ENCODE measurements around the gene PCSK4.

DNA sequence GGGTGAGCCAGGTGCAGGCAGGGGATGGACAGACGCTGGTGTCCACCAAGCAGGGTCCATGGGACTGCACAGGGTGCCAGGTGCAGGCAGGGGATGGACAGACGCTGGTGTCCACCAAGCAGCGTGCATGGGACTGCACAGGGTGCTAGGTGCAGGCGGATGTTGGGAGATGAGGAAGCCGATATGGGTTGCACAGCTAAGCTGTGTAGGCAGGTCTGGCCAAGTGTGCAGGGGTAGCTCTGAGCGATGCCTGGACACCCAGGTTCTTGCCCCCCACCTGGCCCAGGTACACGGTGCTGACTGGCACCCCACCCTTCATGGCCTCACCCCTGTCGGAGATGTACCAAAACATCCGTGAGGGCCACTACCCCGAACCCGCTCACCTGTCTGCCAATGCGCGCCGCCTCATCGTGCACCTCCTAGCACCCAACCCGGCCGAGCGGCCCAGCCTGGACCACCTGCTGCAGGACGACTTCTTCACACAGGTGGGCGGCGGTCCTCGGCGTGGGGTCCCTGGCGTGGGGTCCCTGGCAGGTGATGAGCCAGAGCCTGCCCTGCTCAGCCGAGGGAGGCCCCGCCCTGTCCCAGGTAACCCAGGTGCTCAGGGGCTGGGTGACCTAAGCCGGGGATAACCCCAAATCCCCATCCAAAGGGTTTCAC lies 37.6 kb upstream of the PCSK4 start:
- TF ChIP-seq TARDBP (IDR thresholded peaks at IDR 0.05) = no peak
- no peak for TF ChIP-seq FOXA1 (IDR thresholded peaks at IDR 0.05)
- no peak for TF ChIP-seq FOXM1 (IDR thresholded peaks at IDR 0.05; ENCODE audit: borderline replicate concordance)
- no peak for TF ChIP-seq SP1 (IDR thresholded peaks at IDR 0.05)
- TF ChIP-seq ZNF384 (IDR thresholded peaks at IDR 0.05) = no peak
- TF ChIP-seq SUZ12 (IDR thresholded peaks at IDR 0.05) = no peak
